ENCODE measurements around the gene CTTNBP2.
"Not testable (repeated sequence)": the region's sequence is repeated elsewhere in the genome, so short reads cannot be mapped to it uniquely, and the experiment has no call there.

The CTTNBP2 gene

GRCh38 chr7:117741962-117742361, 131.3 kb downstream of the CTTNBP2 start:
- DNase-seq (ENCODE audit: low read depth), result no peak

GRCh38 chr7:117739085-117739484, 134.2 kb downstream of the CTTNBP2 start:
- DNase-seq (ENCODE audit: low read depth), result no peak

GRCh38 chr7:117737926-117738325, 135.3 kb downstream of the CTTNBP2 start:
- DNase-seq (ENCODE audit: low read depth), result no peak

DNA sequence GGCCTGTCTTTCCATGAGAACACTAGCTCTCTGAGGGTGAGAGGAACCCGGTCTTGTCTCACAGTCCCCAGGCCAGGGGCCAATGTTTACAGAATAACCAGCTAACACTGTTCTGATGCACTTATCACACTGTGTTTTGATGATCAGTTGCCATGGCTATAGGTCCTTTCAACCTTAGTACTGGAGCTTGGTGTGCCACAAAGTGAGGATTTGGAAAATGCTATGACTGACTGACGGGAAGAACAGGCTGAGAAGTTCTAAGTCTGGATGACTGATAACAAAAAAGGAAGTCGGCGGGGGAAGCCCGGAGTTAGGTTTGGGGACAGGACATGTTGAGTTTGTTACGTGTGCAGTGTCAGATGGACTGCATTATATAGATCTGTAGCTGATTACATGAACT, 141.8 kb downstream of the CTTNBP2 start:
- DNase-seq (ENCODE audit: low read depth), result no peak

DNA sequence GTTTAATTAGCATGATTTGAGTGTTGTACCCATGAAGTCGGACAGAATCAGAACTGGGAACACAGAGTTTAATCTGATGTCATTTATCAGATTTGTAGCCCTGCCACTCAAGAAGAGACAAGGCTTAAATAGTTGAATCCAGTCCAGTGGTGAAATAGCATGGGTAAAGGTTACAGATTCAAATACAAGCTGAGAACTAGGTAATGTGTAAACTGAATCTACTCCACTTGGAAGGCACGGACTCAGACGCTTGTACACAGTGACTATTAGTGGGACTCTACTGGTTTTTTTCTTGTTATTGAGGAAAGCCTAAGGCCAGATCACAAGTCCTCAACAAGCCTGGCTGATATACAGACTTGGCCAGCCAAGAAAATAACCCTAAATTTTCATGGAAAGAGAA, 142.9 kb downstream of the CTTNBP2 start:
- no peak for DNase-seq (ENCODE audit: low read depth)

GRCh38 chr7:117728890-117729624, 144.2 kb downstream of the CTTNBP2 start:
- DNase-seq (ENCODE audit: low read depth), result no peak

DNA sequence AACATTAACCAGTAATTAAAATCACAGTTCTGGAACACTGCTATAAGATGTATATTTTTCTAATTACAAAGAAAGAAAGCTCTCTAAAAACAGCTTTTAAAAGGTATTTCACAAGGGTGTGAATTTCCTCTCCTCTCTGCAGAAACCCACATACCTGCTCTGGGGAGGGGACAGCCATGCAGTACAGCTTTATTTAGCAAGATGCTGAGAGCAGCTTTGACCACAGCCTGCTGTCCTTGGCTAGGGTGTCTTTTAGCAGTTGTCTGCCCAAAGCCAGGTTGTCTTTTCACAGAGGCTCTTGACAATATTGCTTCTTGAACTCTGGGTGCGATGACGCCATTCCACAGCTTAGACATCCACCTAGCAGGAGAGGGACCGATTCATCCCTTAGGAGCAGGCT, 148.3 kb downstream of the CTTNBP2 start:
- DNase-seq (ENCODE audit: low read depth), result no peak

- DNase-seq (ENCODE audit: low read depth), result no peak
These were observed 153.9 kb downstream of the CTTNBP2 start for GRCh38 chr7:117719377-117719776.

DNA sequence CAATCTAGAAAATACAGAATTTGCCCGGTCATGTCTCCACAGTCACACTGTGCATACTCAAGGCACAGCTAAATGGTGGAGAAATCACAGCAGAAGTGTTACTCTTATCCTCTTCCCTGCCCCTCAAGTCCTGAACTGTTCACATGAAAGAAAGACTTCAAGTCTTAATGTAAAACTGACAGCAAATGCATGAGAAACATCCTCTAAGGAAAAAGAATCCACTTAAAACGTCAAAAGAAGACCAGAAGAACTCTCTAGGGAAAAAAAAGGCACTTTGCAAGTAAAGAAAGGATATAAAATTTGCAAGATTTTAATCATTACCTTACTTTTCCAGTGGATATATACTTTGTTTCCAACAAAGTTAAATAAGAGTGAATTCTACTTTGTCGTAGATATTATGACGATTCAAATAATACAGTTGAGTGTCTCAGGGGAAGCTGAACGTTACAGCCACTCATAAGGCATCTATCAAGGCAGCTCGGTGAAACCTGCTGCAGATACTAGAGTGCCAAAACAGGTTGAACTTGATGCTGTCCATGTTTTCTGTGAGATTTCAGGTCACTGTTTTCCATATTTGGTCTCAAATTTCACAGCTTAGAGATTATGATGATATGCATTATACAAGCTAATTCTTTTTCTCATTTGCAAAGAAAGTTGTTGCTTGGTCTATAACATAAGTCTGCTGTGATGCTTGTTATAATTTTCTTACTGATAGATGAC, 155.0 kb downstream of the CTTNBP2 start:
- DNase-seq (ENCODE audit: low read depth), result no peak

DNA sequence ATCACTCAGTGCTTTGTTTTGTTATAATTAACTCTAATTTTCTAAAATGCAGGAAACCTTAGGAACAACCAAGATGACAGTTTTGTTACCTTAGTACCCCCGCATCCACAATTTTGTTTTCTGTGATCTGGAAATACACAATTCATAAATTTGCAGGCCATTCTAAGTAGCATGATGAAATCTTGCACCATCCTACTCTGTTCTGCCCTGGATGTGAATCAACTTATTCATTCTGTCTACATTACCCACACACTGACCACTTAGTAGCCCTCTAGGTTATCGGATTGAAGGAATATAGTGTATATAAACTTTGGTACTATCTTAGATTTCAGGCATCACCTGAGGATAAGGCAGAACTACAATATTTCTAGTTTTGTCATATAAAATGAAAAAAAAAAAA, 155.9 kb downstream of the CTTNBP2 start:
- DNase-seq (ENCODE audit: low read depth), result no peak

GRCh38 chr7:117716707-117717299, 156.4 kb downstream of the CTTNBP2 start:
- DNase-seq (ENCODE audit: low read depth), result no peak

- DNase-seq (ENCODE audit: low read depth), result no peak
These were observed 157.3 kb downstream of the CTTNBP2 start for GRCh38 chr7:117715784-117716445.

- no peak for DNase-seq (ENCODE audit: low read depth)
These were observed 161.7 kb downstream of the CTTNBP2 start for GRCh38 chr7:117711556-117711955.

GRCh38 chr7:117708173-117708572, 165.1 kb downstream of the CTTNBP2 start:
- DNase-seq (ENCODE audit: low read depth), result not testable (repeated sequence)

- no peak for DNase-seq (ENCODE audit: low read depth)
These were observed 166.2 kb downstream of the CTTNBP2 start for GRCh38 chr7:117707080-117707479.

DNA sequence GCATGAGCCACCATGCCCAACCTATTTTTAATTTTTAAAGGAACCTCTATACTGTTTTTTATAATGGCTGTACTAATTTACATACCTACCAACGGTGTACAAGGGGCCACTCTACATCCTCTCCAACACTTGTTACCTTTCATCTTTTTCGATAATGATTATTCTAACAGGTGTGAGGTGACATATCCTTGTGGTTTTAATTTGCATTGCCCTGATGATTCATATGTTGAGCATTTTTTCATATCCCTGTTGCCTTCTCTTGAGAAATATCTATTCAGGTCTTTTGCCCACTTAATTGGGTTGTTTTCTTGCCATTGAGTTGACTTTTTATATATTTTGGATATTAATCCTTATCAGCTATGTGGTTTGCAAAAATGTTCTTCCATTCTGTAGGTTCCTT, 167.0 kb downstream of the CTTNBP2 start:
- no peak for DNase-seq (ENCODE audit: low read depth)

DNA sequence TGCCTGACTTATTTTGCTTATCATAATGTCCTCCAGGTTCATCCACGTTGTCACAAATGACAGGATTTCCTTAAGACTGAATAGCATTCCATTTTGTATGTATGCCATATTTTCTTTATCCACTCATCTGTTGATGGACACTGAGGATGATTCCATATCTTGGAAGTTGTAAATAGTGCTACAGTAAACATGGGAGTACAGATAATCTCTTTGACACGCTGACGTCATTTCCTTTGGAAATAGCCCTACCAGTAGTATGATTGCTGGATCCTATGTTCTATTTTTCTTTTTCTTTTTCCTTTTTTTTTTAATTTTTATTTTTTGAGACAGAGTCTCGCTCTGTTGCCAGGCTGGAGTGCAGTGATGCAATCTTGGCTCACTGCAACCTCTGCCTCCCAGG, 167.6 kb downstream of the CTTNBP2 start:
- DNase-seq (ENCODE audit: low read depth), result no peak

- no peak for DNase-seq (ENCODE audit: low read depth)
These were observed 169.2 kb downstream of the CTTNBP2 start for GRCh38 chr7:117704063-117704462.

DNA sequence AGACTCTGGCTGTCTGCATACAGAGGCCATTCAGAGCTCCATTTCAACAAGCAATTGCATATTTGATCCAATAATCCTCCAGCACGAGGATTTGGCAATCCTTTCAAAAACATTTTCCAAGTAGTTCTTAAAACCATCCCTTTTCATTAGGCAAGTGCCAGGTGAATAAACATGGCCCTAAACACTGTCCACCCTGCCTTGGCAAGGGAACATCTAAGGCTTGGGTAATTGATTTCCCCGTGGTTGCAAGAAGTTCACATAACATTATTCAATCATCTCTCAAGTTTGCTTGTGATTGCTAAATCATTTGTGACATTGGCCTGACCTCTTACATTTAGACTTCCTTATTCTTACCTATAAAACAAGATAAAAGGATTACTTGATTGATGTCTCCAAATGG, 175.2 kb downstream of the CTTNBP2 start:
- no peak for DNase-seq (ENCODE audit: low read depth)

- DNase-seq (ENCODE audit: low read depth), result no peak
These were observed 180.9 kb downstream of the CTTNBP2 start for GRCh38 chr7:117692338-117692737.

GRCh38 chr7:117690147-117690546, 183.1 kb downstream of the CTTNBP2 start:
- no peak for DNase-seq (ENCODE audit: low read depth)

GRCh38 chr7:117689406-117689805, 183.8 kb downstream of the CTTNBP2 start:
- no peak for DNase-seq (ENCODE audit: low read depth)

GRCh38 chr7:117688126-117688525, 185.1 kb downstream of the CTTNBP2 start:
- no peak for DNase-seq (ENCODE audit: low read depth)

Data from stimulated activated CD8-positive, alpha-beta memory T cell treated with anti-CD3 and anti-CD28 coated beads, Interleukin-12 subunit alpha, Interleukin-12 subunit beta, amount 100 ng/mL, for 1 hour (primary cell).